SH-SY5Y (cell line): Measurements from ENCODE around the gene ENPP1.

Source experiments
- GATA2 ChIP-seq: IDR thresholded peaks from 2 replicates; pipeline ENCODE4 v1.6.1; 2011; ENCODE audit warnings: mild to moderate bottlenecking, low read depth, low read length
- GATA3 ChIP-seq: IDR thresholded peaks from 2 replicates; pipeline ENCODE4 v1.6.1; 2011; ENCODE audit warnings: low read depth, mild to moderate bottlenecking, low read length, moderate library complexity

GRCh38 chr6:131763749-131764148 is 44.1 kb upstream of the ENPP1 start:
- TF ChIP-seq GATA2 = no peak
- no peak for TF ChIP-seq GATA3
